ENCODE data around the gene DCTPP1. TPM values are rescaled to one million over a fixed set of nuclear protein-coding genes. Genes with fewer than 3 reads are reported as not detected.

Gene DCTPP1
- total and polyA plus RNA-seq, 9 of the 15 experiments (the other 6 are each of a cell fraction or from before 2014, with no cell fraction given) = 45.0 to 132 (median 80.6) TPM

GRCh38 chr16:30444231-30445148, 14.7 kb upstream of the DCTPP1 start (continued):
- TF ChIP-seq SIRT6 (IDR thresholded peaks at IDR 0.05; ENCODE audit: low read depth, low read length) (no peak), ELF2 (CRISPR knock-in tag; IDR thresholded peaks at IDR 0.05) (no peak), CEBPG (CRISPR knock-in tag; IDR thresholded peaks at IDR 0.05) (0 out of 2 replicates have a peak, but pooled peaks have one; percentile 40), CEBPG (tag; conservative IDR thresholded peaks at IDR 0.05 in 1 of 2, IDR thresholded peaks at IDR 0.05 in 1 of 2) (no peak), SUPT5H (IDR thresholded peaks at IDR 0.05) (no peak), ZFP36 (IDR thresholded peaks at IDR 0.05; ENCODE audit: low read depth, low read length, partially characterized antibody) (no peak), TSC22D4 (tag; IDR thresholded peaks at IDR 0.05) (no peak), SRSF9 (IDR thresholded peaks at IDR 0.05; ENCODE audit: borderline replicate concordance, low read depth, low read length) (no peak), SMAD4 (CRISPR knock-in tag; conservative IDR thresholded peaks at IDR 0.05) (no peak), MCM3 (IDR thresholded peaks at IDR 0.05) (no peak), ZBTB7A (IDR thresholded peaks at IDR 0.05; ENCODE audit: borderline replicate concordance, control insufficient read depth, low read depth, low read length) (no peak), ZEB2 (IDR thresholded peaks at IDR 0.05) (no peak), TAF15 (IDR thresholded peaks at IDR 0.05; ENCODE audit: low read depth, low read length) (no peak), ILK (tag; IDR thresholded peaks at IDR 0.05; ENCODE audit: borderline replicate concordance, low read depth) (no peak), HBP1 (CRISPR knock-in tag; IDR thresholded peaks at IDR 0.05) (no peak), TARDBP (IDR thresholded peaks at IDR 0.05) (no peak)
- TF ChIP-seq, protein P1, sequence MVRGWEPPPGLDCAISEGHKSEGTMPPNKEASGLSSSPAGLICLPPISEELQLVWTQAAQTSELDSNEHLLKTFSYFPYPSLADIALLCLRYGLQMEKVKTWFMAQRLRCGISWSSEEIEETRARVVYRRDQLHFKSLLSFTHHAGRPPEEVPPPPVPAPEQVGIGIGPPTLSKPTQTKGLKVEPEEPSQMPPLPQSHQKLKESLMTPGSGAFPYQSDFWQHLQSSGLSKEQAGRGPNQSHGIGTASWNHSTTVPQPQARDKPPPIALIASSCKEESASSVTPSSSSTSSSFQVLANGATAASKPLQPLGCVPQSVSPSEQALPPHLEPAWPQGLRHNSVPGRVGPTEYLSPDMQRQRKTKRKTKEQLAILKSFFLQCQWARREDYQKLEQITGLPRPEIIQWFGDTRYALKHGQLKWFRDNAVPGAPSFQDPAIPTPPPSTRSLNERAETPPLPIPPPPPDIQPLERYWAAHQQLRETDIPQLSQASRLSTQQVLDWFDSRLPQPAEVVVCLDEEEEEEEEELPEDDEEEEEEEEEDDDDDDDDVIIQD (CRISPR knock-in tag; IDR thresholded peaks at IDR 0.05) = no peak
- TF ChIP-seq, protein P2, sequence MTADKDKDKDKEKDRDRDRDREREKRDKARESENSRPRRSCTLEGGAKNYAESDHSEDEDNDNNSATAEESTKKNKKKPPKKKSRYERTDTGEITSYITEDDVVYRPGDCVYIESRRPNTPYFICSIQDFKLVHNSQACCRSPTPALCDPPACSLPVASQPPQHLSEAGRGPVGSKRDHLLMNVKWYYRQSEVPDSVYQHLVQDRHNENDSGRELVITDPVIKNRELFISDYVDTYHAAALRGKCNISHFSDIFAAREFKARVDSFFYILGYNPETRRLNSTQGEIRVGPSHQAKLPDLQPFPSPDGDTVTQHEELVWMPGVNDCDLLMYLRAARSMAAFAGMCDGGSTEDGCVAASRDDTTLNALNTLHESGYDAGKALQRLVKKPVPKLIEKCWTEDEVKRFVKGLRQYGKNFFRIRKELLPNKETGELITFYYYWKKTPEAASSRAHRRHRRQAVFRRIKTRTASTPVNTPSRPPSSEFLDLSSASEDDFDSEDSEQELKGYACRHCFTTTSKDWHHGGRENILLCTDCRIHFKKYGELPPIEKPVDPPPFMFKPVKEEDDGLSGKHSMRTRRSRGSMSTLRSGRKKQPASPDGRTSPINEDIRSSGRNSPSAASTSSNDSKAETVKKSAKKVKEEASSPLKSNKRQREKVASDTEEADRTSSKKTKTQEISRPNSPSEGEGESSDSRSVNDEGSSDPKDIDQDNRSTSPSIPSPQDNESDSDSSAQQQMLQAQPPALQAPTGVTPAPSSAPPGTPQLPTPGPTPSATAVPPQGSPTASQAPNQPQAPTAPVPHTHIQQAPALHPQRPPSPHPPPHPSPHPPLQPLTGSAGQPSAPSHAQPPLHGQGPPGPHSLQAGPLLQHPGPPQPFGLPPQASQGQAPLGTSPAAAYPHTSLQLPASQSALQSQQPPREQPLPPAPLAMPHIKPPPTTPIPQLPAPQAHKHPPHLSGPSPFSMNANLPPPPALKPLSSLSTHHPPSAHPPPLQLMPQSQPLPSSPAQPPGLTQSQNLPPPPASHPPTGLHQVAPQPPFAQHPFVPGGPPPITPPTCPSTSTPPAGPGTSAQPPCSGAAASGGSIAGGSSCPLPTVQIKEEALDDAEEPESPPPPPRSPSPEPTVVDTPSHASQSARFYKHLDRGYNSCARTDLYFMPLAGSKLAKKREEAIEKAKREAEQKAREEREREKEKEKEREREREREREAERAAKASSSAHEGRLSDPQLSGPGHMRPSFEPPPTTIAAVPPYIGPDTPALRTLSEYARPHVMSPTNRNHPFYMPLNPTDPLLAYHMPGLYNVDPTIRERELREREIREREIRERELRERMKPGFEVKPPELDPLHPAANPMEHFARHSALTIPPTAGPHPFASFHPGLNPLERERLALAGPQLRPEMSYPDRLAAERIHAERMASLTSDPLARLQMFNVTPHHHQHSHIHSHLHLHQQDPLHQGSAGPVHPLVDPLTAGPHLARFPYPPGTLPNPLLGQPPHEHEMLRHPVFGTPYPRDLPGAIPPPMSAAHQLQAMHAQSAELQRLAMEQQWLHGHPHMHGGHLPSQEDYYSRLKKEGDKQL (CRISPR knock-in tag; IDR thresholded peaks at IDR 0.05; ENCODE audit: borderline replicate concordance) = 0 out of 2 replicates have a peak, but pooled peaks have one; percentile 42

Data from K562 (cell line).